Thyroid gland (tissue), 4 donors: Measurements from ENCODE around the gene ARHGAP28.

Experiments used
- CTCF ChIP-seq, 6 experiments: fragments of 200-600 bp in 3 of 6; fragments of 450-650 bp in 3 of 6; sonication (generic) in 3 of 6; IDR thresholded peaks; one replicate each; pipeline ENCODE4 v1.5.1; 2016 to 2019; ENCODE audit warnings: antibody characterized with exemption in 6 of 6, mild to moderate bottlenecking in 2 of 6, inconsistent platforms in 1 of 6, moderate library complexity in 1 of 6
- POLR2A ChIP-seq, 2 donors: fragments of 450-650 bp; IDR thresholded peaks; one replicate each; pipeline ENCODE4 v1.6.1; 2017; ENCODE audit warnings: antibody characterized with exemption in 2 of 2, mild to moderate bottlenecking in 2 of 2, moderate library complexity in 1 of 2

DNA sequence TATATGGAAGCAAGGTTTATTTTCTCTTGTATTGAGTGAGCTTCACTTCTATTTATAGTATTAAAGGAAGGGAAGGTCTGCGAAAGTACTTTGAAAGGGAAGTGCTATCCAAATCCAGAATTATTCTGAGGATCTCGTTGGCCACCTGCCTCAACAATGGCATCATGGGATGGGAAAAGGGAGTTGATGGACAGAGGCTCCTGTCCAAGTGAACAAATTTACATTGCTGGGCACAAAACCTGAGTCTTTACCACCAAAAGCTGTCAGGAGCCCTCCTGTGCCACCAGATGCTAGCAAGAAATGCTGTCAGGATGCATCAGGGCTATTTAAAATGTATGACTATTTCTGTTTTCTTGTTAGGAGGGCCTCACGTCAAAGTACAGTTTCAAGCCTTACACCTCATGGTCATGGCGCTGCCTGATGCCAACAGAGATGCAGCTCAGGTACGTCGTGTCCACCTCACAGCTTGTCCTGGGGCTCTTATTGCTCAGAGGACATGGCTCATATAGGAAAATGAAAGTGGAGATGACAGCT, 157.3 kb downstream of the ARHGAP28 start:
- TF ChIP-seq CTCF (IDR thresholded peaks at IDR 0.05) = no peak
- TF ChIP-seq POLR2A (IDR thresholded peaks at IDR 0.05) = no peak
